HUES64 (cell line): ENCODE measurements around the gene CLCN4.

Experiments used
- H3K27ac ChIP-seq: 2 replicates; pipeline ENCODE4 v1.7.0; 2013; ENCODE audit warnings: low read depth, low read length, inconsistent platforms
- H3K27me3 ChIP-seq: 2 replicates; pipeline ENCODE4 v1.6.1; 2013; ENCODE audit warnings: mild to moderate bottlenecking, low read length; ENCODE audit not compliant: insufficient read depth
- H3K36me3 ChIP-seq: 2 replicates; pipeline ENCODE4 v1.6.1; 2013; ENCODE audit warnings: mild to moderate bottlenecking, low read length; ENCODE audit not compliant: insufficient read depth
- H3K4me1 ChIP-seq: 2 replicates; pipeline ENCODE4 v1.6.1; 2013; ENCODE audit warnings: mild to moderate bottlenecking, low read length, moderate library complexity; ENCODE audit not compliant: insufficient read depth
- H3K4me3 ChIP-seq: 2 replicates; pipeline ENCODE4 v1.5.1; 2013; ENCODE audit warnings: mild to moderate bottlenecking, low read length, moderate library complexity
- H3K9ac ChIP-seq: 2 replicates; pipeline ENCODE4 v1.6.1; 2013; ENCODE audit warnings: mild to moderate bottlenecking, low read depth, low read length
- H3K9me3 ChIP-seq: 2 replicates; pipeline ENCODE4 v1.6.1; 2013; ENCODE audit warnings: low read depth, low read length; ENCODE audit not compliant: insufficient read depth
- WGBS: fragments of 150-250, 120-280 bp; methylation state at CpG from one replicate; pipeline ENCODE4 v1.1.7; 2013; ENCODE audit warnings: missing lambda C conversion rate; 5-methylcytosine and 5-hydroxymethylcytosine counted together

The CLCN4 gene

DNA sequence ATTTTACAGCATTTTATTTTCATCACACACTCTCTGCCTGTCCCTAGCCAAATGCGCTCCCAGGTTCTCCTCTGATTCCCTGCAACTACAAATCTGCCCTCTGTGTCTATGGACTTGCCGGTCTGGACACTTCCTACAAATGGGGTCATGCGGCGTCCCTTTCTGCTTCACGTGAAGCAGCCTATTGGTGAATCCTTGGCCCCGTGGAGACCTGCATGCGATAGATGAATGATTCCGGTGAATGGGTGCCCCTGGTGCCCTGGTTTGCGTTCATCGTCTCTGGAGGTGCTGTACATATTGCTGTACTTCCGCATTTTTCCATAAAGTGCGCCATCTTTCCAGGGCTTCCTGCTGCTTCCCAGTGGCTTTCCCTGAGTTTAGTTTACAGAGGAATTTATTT is 27.5 kb upstream of the CLCN4 start:
- Histone ChIP-seq H3K9ac (no peak overlapping the region), H3K36me3 (peaks cover 21% of the 10 kb centered on the region), H3K27me3 (no peaks in the 10 kb centered on the region), H3K4me3 (no peak overlapping the region), H3K27ac (no peak overlapping the region), H3K4me1 (peaks cover 4% of the 10 kb centered on the region; the same call in 1 of the 2 replicates), H3K9me3 (no peaks in the 10 kb centered on the region)
- WGBS: 96% methylated on average over 12 of the region's 12 CpGs

DNA sequence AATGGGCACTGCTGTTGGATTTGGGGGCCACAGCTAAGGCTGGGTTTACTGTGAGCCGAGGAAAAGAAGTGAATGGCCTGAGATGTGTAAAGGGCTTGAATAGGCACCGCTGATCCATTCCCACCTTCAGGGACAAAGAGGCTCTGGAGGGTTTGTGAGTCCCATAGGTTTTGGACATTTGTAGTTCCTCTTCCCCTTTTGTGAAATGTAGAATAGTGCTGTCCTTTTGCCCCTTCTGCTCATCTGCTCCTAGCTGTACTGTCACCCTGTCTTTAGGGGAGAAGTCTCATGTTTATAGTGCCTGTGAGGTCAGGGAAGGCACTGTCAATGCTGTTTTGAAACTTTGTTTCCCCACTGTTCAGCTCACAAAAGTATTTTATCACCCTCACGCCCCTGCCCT is 26.4 kb upstream of the CLCN4 start:
- H3K27me3 ChIP-seq: no peaks in the 10 kb centered on the region
- H3K4me1 ChIP-seq: peaks cover 4% of the 10 kb centered on the region; the same call in 1 of the 2 replicates
- H3K27ac ChIP-seq: no peak overlapping the region
- WGBS: 96% methylated on average over 3 of the region's 3 CpGs
- H3K36me3 ChIP-seq: peaks cover 28% of the 10 kb centered on the region
- H3K9ac ChIP-seq: no peak overlapping the region
- no peaks in the 10 kb centered on the region for H3K9me3 ChIP-seq
- no peak overlapping the region for H3K4me3 ChIP-seq

DNA sequence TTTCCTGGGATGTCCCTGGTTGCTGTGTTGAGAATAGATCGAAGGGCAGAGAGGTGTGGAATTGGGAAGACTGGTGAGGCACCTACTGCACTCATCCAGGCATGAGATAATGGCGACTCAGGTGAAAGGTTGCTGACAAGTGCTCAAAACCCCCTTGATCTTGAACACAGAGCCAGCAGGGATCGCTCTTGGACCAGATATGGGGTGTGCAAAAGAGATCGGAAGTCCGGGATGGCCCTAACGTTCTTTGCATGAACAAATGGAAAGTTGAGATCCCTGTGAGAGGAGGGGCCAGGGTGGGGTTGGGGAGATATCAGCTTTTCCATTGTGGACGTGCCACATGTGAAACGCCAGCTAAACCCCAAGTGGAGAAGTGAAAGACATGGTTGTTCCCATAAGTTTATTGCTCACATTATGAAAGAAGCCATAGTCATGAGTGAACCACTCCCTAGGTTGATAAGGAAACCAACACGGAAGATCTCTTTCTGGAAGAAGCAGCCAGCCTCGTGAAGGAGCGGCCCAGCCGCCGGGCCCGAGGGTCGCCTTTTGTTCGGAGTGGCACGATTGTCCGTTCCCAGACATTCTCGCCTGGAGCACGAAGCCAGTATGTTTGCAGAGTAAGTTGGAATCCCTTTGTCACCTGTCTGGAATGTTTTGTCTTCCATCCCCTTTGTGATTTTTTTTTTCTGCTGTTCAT is 22.6 kb upstream of the CLCN4 start:
- H3K36me3 ChIP-seq: peaks cover 35% of the 10 kb centered on the region
- no peaks in the 10 kb centered on the region for H3K27me3 ChIP-seq
- no peak overlapping the region for H3K27ac ChIP-seq
- no peak overlapping the region for H3K9ac ChIP-seq
- WGBS: 97% methylated on average over 20 of the region's 20 CpGs
- H3K4me1 ChIP-seq: peaks cover 4% of the 10 kb centered on the region; the same call in 1 of the 2 replicates
- no peak overlapping the region for H3K4me3 ChIP-seq
- no peaks in the 10 kb centered on the region for H3K9me3 ChIP-seq

DNA sequence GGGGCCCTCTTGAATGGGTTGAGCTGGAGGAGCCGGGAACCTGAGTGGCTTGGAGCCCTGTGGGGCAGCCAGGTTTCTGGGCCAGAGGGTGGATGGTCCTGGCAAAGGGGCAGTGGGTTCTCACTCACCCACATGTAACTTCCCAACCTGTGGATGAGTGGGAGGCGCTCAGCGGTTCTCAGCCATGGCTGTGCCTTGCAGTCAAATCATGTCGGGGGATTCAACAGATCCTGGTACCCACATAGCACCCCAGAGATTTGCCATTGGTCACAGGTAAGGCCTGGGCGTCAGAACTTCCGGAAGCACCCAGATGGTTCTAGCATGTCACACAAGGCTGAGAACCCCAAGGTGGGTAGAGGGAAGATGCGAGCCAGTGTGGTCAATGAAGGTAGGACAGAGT is 21.9 kb upstream of the CLCN4 start:
- no peak overlapping the region for H3K4me3 ChIP-seq
- no peak overlapping the region for H3K9ac ChIP-seq
- no peaks in the 10 kb centered on the region for H3K9me3 ChIP-seq
- H3K36me3 ChIP-seq: peaks cover 33% of the 10 kb centered on the region
- no peaks in the 10 kb centered on the region for H3K27me3 ChIP-seq
- WGBS: 92% methylated on average over 7 of the region's 7 CpGs
- H3K4me1 ChIP-seq: peaks cover 4% of the 10 kb centered on the region; the same call in 1 of the 2 replicates
- H3K27ac ChIP-seq: no peak overlapping the region

DNA sequence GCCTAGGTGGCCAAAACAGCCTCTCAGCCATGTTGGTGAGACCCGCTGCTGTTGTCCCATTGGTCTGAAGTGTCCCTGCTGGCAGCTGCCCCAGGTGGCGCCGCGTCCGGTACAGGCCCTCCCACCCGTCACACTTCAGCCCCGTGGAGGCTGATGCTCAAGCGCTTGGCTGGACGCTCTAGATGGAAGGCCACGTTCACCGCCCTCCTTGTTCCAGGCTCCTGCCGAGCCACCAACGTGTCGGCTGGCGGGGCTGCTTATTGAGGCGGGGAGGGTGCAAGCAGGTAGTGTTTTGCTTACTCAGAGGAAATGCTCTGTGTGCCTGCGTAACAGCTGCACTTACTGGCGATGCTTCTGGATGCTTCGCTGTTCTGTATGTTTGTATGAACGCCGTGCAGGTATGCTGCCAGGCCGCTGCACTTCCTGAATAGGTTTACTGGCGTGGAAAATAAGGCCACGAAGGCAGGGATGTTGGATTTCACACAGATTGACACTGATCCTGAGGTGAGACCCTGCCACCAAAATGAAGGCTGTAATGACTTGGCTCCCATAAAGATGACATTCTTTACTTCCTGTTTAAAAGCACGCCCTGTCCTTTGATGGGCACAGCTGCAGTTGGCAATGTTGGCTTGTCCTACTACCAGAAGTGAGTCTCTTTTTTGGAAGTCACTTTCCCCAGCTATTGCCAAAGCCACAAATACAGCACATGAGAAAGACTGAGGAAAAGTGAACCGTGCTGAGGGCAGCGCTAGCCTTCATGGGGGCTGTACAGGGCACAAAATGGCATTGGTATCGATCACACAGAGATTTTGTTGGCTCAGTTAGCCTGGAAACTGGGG is 21.0 kb upstream of the CLCN4 start:
- Histone ChIP-seq H3K9me3 (no peaks in the 10 kb centered on the region), H3K36me3 (peaks cover 32% of the 10 kb centered on the region), H3K27ac (no peak overlapping the region), H3K4me1 (peaks cover 4% of the 10 kb centered on the region; the same call in 1 of the 2 replicates), H3K4me3 (no peak overlapping the region), H3K9ac (no peak overlapping the region), H3K27me3 (no peaks in the 10 kb centered on the region)
- 96% methylated on average over 28 of the region's 28 CpGs for WGBS

DNA sequence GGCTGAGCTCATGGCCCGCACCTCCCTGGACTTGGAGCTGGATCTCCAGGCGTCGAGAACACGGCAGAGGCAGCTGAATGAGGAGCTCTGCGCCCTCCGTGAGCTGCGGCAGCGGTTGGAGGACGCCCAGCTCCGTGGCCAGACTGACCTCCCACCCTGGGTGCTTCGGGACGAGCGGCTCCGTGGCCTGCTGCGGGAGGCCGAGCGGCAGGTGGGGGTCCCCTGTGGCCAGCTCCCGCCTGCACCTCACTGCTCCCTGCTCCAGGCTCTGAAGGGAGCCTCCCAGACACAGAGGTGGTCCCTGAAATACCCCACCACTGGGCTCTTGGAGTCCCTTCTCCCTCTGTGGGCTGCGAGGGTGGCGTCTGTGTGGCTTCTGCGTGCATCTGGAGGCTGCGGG is 18.0 kb upstream of the CLCN4 start:
- no peak overlapping the region for H3K4me3 ChIP-seq
- H3K9me3 ChIP-seq: no peaks in the 10 kb centered on the region
- no peaks in the 10 kb centered on the region for H3K27me3 ChIP-seq
- no peak overlapping the region for H3K9ac ChIP-seq
- no peaks in the 10 kb centered on the region for H3K4me1 ChIP-seq
- H3K27ac ChIP-seq: no peak overlapping the region
- peaks cover 44% of the 10 kb centered on the region for H3K36me3 ChIP-seq
- WGBS: 95% methylated on average over 22 of the region's 22 CpGs

DNA sequence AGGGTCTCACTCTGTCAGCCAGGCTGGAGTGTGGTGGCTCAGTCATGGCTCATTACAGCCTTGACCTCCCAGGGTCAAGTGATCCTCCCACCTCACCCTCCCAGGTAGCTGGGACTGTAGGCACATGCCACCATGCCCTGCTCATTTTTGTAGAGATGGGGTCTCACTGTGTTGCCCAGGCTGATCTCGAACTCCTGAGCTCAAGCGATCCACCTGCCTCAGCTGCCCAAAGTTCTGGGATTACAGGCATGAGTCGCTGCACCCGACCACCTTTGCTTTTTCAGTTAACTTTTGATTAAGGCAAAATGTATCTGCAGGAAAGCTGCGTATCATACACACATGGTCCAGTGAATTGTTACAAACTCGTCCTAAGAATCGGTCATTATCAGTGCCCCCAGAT is 16.5 kb upstream of the CLCN4 start:
- no peak overlapping the region for H3K9ac ChIP-seq
- no peaks in the 10 kb centered on the region for H3K27me3 ChIP-seq
- no peaks in the 10 kb centered on the region for H3K9me3 ChIP-seq
- H3K4me1 ChIP-seq: no peaks in the 10 kb centered on the region
- H3K27ac ChIP-seq: no peak overlapping the region
- peaks cover 37% of the 10 kb centered on the region for H3K36me3 ChIP-seq
- over 99% methylated on average over 7 of the region's 7 CpGs for WGBS
- no peak overlapping the region for H3K4me3 ChIP-seq

DNA sequence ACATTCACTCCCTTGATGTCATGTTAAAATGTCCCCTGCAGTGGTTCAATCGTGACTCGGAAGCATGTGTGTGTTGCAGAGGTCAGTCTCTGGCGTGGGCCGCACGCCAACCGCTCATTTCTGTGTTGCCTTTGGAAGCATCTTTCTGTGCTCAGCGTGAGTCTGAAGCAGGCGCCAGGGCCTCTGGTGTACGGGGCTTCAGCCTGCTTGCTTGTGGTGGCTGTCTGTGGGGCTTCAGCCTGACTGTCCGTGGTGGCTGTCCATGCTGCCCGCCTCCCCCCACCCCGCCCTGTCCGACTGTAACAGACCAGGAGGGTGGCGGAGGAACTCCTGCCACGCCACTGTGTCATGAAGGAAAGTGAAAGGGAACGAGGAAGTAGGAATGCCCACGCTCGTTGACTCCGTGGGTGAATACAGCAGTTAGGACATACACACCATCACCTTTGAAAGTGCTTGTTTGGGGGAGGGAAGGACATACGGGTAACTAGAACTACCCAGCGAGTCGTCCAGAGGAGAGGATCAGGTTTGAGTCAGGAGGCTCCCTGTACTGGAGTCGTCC is 14.7 kb upstream of the CLCN4 start:
- 97% methylated on average over 22 of the region's 23 CpGs for WGBS
- H3K9ac ChIP-seq: no peak overlapping the region
- H3K27me3 ChIP-seq: no peaks in the 10 kb centered on the region
- H3K9me3 ChIP-seq: no peaks in the 10 kb centered on the region
- H3K27ac ChIP-seq: no peak overlapping the region
- no peak overlapping the region for H3K4me3 ChIP-seq
- peaks cover 29% of the 10 kb centered on the region for H3K36me3 ChIP-seq
- no peaks in the 10 kb centered on the region for H3K4me1 ChIP-seq

DNA sequence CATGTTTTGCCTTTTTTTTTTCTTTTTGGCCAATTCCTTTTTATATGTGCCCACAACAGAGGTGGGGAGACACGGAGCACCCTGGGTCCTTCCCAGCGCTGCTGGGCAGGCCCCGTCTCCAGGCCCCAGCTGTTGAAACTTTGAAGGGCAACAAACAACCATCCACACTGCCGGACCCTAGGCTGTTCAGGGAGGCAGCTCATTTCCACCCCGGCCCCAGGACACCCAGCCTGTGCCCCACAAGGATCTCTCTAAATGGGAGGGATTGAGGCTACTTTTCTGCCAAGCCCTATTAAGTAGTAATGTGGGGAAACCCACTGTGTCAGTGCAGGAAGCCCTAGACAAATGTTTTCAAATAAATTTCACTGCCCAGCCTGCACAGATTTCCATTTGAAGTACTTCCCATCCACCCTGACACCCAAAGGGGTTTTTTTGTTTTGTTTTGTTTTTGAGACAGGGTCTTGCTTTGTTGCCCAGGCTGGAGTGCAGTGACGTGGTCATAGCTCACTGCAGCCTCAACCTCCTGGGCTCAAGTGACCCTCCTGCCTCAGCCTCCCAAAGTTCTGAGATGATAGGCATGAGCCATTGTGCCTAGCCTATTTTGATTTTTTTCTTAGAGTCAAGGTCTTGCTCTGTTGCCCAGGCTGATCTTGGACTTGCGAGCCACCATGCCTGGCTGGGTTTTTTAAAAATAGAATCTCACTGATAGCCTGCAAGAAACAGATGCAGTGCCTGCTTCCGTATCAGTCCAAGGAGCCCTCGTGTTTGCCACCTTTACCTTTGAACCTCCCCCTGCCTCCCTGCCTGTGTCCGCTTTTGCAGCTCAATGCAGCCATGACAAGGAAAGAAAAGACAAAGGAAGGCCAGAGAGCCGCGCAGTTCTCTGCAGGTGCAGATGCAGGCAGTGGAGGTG is 13.4 kb upstream of the CLCN4 start:
- Histone ChIP-seq H3K27ac (no peak overlapping the region), H3K9ac (no peak overlapping the region), H3K9me3 (no peaks in the 10 kb centered on the region), H3K36me3 (peaks cover 26% of the 10 kb centered on the region), H3K27me3 (no peaks in the 10 kb centered on the region), H3K4me1 (no peaks in the 10 kb centered on the region), H3K4me3 (no peak overlapping the region)
- WGBS: 94% methylated on average over 12 of the region's 12 CpGs

DNA sequence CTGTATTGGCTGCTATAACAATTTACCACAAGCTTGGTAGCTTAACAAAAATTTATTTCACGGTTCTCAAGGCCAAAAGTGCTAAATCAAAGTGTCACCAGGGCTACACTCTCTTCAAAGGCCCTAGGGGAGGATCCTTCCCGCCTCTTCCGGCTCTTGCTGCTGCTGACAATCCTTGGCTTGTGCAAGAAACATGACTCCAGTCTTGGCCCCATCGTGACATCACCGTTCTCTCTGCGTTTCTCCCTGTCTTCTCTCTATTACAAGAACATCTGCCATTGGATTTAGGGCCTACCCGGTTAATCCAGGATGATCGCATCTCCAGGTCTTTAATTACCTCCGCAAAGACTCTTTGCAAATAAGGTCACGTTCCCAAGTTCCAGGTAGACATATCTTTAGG is 10.4 kb upstream of the CLCN4 start:
- no peaks in the 10 kb centered on the region for H3K27me3 ChIP-seq
- no peak overlapping the region for H3K9ac ChIP-seq
- peaks cover 10% of the 10 kb centered on the region for H3K36me3 ChIP-seq
- H3K4me3 ChIP-seq: no peak overlapping the region
- H3K4me1 ChIP-seq: no peaks in the 10 kb centered on the region
- 95% methylated on average over 10 of the region's 10 CpGs for WGBS
- H3K27ac ChIP-seq: no peak overlapping the region
- no peaks in the 10 kb centered on the region for H3K9me3 ChIP-seq
